A549 (cell line): ENCODE measurements around the gene SHMT2. TPM values are rescaled to one million over a fixed set of nuclear protein-coding genes. Genes with fewer than 3 reads are reported as not detected.

ENCODE experiments used
- ATAC-seq, 2 experiments: fragments of 200-7000 bp in 1 of 2; fragments of >200 bp in 1 of 2; cut with Nextera tagmentation in 1 of 2; cut with Tn5 transposase in 1 of 2; 3 replicates each; pipeline versions ENCODE4 v1.8.0 to v1.9.1; 2018 to 2020; ENCODE audit warnings: mild to moderate bottlenecking in 1 of 2, moderate library complexity in 1 of 2
- CTCF ChIA-PET: fragments of 300-600 bp; sonication (Branson Sonifier 250); formaldehyde crosslinking; extraction: SDS; loops from one replicate; lab custom pipeline; 2021; ENCODE audit warnings: antibody characterized with exemption, inconsistent platforms; lab: Yijun Ruan, JAX
- POLR2A ChIA-PET: fragments of 350-600 bp; formaldehyde crosslinking; extraction: SDS; loops from one replicate; lab custom pipeline; 2021; ENCODE audit warnings: antibody characterized with exemption, inconsistent platforms; lab: Yijun Ruan, JAX
- DNase-seq, 2 experiments: peaks; one replicate each; pipeline versions ENCODE4 v3.0.0 to v3.0.0-alpha.2; 2011 to 2016; ENCODE audit warnings: low read depth in 1 of 2, low spot score in 1 of 2
- FAIRE-seq: peaks from 2 replicates; lab custom pipeline; 2011; peaks lifted over from hg19 to GRCh38; lab: Jason Lieb, UNC
- H3K27ac ChIP-seq, 2 experiments: fragments of >200 bp; sonication (Bioruptor Twin); formaldehyde crosslinking; 3 replicates each; pipeline ENCODE4 v1.5.1; 2016 to 2017
- H3K4me1 ChIP-seq: fragments of >200 bp; sonication (Bioruptor Twin); formaldehyde crosslinking; 3 replicates; pipeline ENCODE4 v1.6.1; 2016
- H3K4me2 ChIP-seq: fragments of >200 bp; sonication (Bioruptor Twin); formaldehyde crosslinking; 3 replicates; pipeline ENCODE4 v1.6.1; 2016
- H3K4me3 ChIP-seq: fragments of >200 bp; sonication (Bioruptor Twin); formaldehyde crosslinking; 3 replicates; pipeline ENCODE4 v1.5.1; 2016
- H3K9me3 ChIP-seq: fragments of >200 bp; sonication (Bioruptor Twin); formaldehyde crosslinking; 3 replicates; pipeline ENCODE4 v1.6.1; 2016
- BCL3 ChIP-seq: fragments of >200 bp; sonication (Bioruptor Twin); formaldehyde crosslinking; IDR thresholded peaks from 3 replicates; pipeline ENCODE4 v1.6.1; 2016
- BHLHE40 ChIP-seq: IDR thresholded peaks from 2 replicates; pipeline ENCODE4 v1.6.1; 2012; ENCODE audit warnings: low read depth, low read length, inconsistent platforms
- CBX8 ChIP-seq: fragments of 200-600 bp; sonication (generic); IDR thresholded peaks from 2 replicates; pipeline ENCODE4 v1.6.1; 2016
- CEBPB ChIP-seq, 2 experiments: fragments of >200 bp in 1 of 2; sonication (Bioruptor Twin) in 1 of 2; formaldehyde crosslinking in 1 of 2; IDR thresholded peaks; 2 replicates each; pipeline ENCODE4 v1.6.1; 2012 to 2016
- E2F6 ChIP-seq: IDR thresholded peaks from 2 replicates; pipeline ENCODE4 v1.6.1; 2012; ENCODE audit warnings: low read depth, borderline replicate concordance
- EHF ChIP-seq: fragments of 250-450 bp; sonication (Bioruptor Pico); IDR thresholded peaks from 2 replicates; pipeline ENCODE4 v1.5.0; 2020; ENCODE audit warnings: mild to moderate bottlenecking
- FOSB ChIP-seq: fragments of 250-450 bp; sonication (Bioruptor Pico); IDR thresholded peaks from 2 replicates; pipeline ENCODE4 v1.5.0; 2020; ENCODE audit warnings: mild to moderate bottlenecking, moderate library complexity
- HMGXB4 ChIP-seq: fragments of 250-450 bp; sonication (Bioruptor Pico); IDR thresholded peaks from 2 replicates; pipeline ENCODE4 v1.5.0; 2021; ENCODE audit warnings: mild to moderate bottlenecking, moderate library complexity, borderline replicate concordance
- JUN ChIP-seq, 2 experiments: fragments of >200 bp; sonication (Bioruptor Twin); formaldehyde crosslinking; IDR thresholded peaks; 2 replicates in 1 of 2; 3 replicates in 1 of 2; pipeline ENCODE4 v1.6.1; 2016 to 2017
- JUNB ChIP-seq: fragments of >200 bp; sonication (Bioruptor Twin); formaldehyde crosslinking; IDR thresholded peaks from 2 replicates; pipeline ENCODE4 v1.6.1; 2016
- MAFK ChIP-seq: fragments of 450-650 bp; IDR thresholded peaks from 2 replicates; pipeline ENCODE4 v1.6.1; 2014; ENCODE audit not compliant: partially characterized antibody
- POLR2A ChIP-seq: IDR thresholded peaks from 2 replicates; pipeline ENCODE4 v1.6.1; 2012; ENCODE audit warnings: mild to moderate bottlenecking, low read length
- POLR2AphosphoS2 ChIP-seq: conservative IDR thresholded peaks from 2 replicates; pipeline ENCODE4 v1.6.1; 2012; ENCODE audit warnings: low read length, improper control_type of control experiment, inconsistent platforms
- RARB ChIP-seq: fragments of 250-450 bp; sonication (Bioruptor Pico); IDR thresholded peaks from 2 replicates; pipeline ENCODE4 v1.8.0; 2021; ENCODE audit warnings: mild to moderate bottlenecking, moderate library complexity
- REST ChIP-seq: fragments of 200-600 bp; sonication (generic); IDR thresholded peaks from 2 replicates; pipeline ENCODE4 v1.6.1; 2016; ENCODE audit warnings: antibody characterized with exemption, mild to moderate bottlenecking, moderate library complexity
- SMC3 ChIP-seq: fragments of >200 bp; sonication (Bioruptor Twin); formaldehyde crosslinking; IDR thresholded peaks from 3 replicates; pipeline ENCODE4 v1.6.1; 2018; ENCODE audit warnings: inconsistent platforms
- TFCP2L1 ChIP-seq: fragments of 250-450 bp; sonication (Bioruptor Pico); IDR thresholded peaks from 2 replicates; pipeline ENCODE4 v1.5.0; 2021; ENCODE audit warnings: mild to moderate bottlenecking
- ZNF302 ChIP-seq: fragments of 250-450 bp; sonication (Bioruptor Pico); IDR thresholded peaks from 2 replicates; pipeline ENCODE4 v1.9.0; 2021; ENCODE audit warnings: inconsistent platforms, mild to moderate bottlenecking, moderate library complexity
- WGBS: methylation state at CpG from one replicate; pipeline ENCODE4 v1.1.6; 2017; ENCODE audit errors: missing lambda C conversion rate; 5-methylcytosine and 5-hydroxymethylcytosine counted together
- polyA plus RNA-seq, 4 experiments: library from polyadenylated mRNA; depleted of rRNA in 3 of 4; stranded (reverse); fragments of >200 nt; fragmentation: RNase III in 1 of 4; extraction: RNeasy Plus Mini Kit Qiagen cat#74134 plus additional on column Dnase treatment in 1 of 4; gene quantifications; 2 replicates in 3 of 4; 3 replicates in 1 of 4; pipeline ENCODE4 v1.2.3, GENCODE V29; 2011 to 2017
- TF ChIP-seq, protein P1 (sequence below): IDR thresholded peaks from 2 replicates; pipeline ENCODE4 v1.6.1; 2012

Gene SHMT2
- polyA plus RNA-seq, 2 of the 4 experiments (the other 2 are of a cell fraction) = 113 to 156 TPM

- no peak for TF ChIP-seq CEBPB (IDR thresholded peaks at IDR 0.05)
Observed at GRCh38 chr12:57229634-57230380, at the start of gene SHMT2 (continued).

DNA sequence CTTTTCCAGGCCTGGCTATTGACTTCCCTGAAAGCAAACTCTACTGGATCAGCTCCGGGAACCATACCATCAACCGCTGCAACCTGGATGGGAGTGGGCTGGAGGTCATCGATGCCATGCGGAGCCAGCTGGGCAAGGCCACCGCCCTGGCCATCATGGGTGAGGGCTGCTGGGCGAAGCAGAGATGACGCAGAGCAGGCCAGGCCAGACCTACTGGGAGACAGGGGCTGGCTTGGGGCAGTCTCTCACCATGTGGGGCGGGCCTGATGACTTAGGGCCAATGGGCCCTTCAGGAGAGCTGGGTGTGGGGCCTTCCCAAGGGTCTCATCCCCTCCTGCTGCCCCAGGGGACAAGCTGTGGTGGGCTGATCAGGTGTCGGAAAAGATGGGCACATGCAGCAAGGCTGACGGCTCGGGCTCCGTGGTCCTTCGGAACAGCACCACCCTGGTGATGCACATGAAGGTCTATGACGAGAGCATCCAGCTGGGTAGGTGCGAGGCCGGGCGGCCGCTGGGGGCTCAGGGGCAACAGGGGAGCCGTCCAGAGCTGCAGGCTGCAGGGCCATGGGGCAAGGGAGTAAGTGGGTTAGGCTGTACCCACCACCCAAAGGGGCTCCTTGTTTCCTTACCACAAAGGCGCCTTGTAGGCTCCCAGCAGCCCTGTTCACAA is 49.1 kb upstream of the SHMT2 start:
- 91% methylated on average over 14 of the region's 20 CpGs for WGBS
- no peaks in the 10 kb centered on the region for H3K9me3 ChIP-seq
- CTCF ChIA-PET = interaction anchor here (0.7 to 27.5 kb wide), 14 partner anchors 5 to 120 kb away, joined by 3 to 1152 read pairs (median 10); partner anchors contain the start of genes LRP1, NAB2 and STAT6
- POLR2A ChIA-PET = no interaction called here
- FAIRE-seq (no peak), ATAC-seq (no peak), DNase-seq (no peak)
- no peak for TF ChIP-seq CEBPB (IDR thresholded peaks at IDR 0.05)
- TF ChIP-seq BHLHE40 = no peak
- no peak for TF ChIP-seq REST
- no peak for TF ChIP-seq ZNF302
- TF ChIP-seq EHF = no peak
- TF ChIP-seq JUNB = no peak
- TF ChIP-seq, protein P1, sequence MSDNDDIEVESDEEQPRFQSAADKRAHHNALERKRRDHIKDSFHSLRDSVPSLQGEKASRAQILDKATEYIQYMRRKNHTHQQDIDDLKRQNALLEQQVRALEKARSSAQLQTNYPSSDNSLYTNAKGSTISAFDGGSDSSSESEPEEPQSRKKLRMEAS = no peak
- no peak for TF ChIP-seq BCL3
- TF ChIP-seq CBX8 = no peak
- TF ChIP-seq E2F6 = no peak
- no peak overlapping the region for H3K27ac ChIP-seq
- no peak overlapping the region for H3K4me2 ChIP-seq
- H3K4me3 ChIP-seq = no peak overlapping the region
- peaks cover 16% of the 10 kb centered on the region; the same call in 2 of the 3 replicates for H3K4me1 ChIP-seq

DNA sequence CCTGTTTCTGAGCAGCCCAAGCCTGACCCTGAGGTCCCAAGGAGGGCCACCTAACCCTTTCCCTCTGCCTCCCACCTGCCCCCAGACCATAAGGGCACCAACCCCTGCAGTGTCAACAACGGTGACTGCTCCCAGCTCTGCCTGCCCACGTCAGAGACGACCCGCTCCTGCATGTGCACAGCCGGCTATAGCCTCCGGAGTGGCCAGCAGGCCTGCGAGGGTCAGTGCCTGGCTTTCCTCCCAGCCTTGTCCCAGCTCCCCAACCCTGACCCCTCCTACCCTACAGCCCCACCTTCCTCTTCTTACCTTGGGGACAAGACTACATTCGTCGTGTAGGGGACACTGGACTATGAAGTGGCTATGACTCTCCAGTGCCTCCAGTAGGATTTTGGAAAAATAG is 48.4 kb upstream of the SHMT2 start:
- Histone ChIP-seq H3K27ac (no peak overlapping the region), H3K9me3 (no peaks in the 10 kb centered on the region), H3K4me2 (no peak overlapping the region), H3K4me1 (peaks cover 10% of the 10 kb centered on the region; the same call in 2 of the 3 replicates), H3K4me3 (no peak overlapping the region)
- DNase-seq (no peak), ATAC-seq (no peak), FAIRE-seq (no peak)
- ChIA-PET CTCF (interaction anchor here (0.7 to 27.5 kb wide), 16 partner anchors 5 to 120 kb away, joined by 3 to 1152 read pairs (median 10); partner anchors contain the start of genes LRP1, NAB2 and STAT6), POLR2A (no interaction called here)
- WGBS = 87% methylated on average over 9 of the region's 9 CpGs
- TF ChIP-seq RARB (CRISPR knock-in tag) = no peak
- TF ChIP-seq REST = no peak
- TF ChIP-seq POLR2AphosphoS2 = no peak
- TF ChIP-seq MAFK = no peak
- TF ChIP-seq, protein P1 = no peak
- TF ChIP-seq ZNF302 = no peak
- no peak for TF ChIP-seq BCL3
- TF ChIP-seq FOSB (CRISPR knock-in tag) = no peak
- no peak for TF ChIP-seq TFCP2L1
- no peak for TF ChIP-seq HMGXB4 (CRISPR knock-in tag)
- no peak for TF ChIP-seq CEBPB (IDR thresholded peaks at IDR 0.05)
- TF ChIP-seq SMC3 = no peak
- no peak for TF ChIP-seq JUN (IDR thresholded peaks at IDR 0.05)
- TF ChIP-seq EHF = no peak
- TF ChIP-seq POLR2A = no peak
